Stimulated activated CD8-positive, alpha-beta memory T cell treated with anti-CD3 and anti-CD28 coated beads, Interleukin-4, amount 100 ng/mL, for 24 hours (primary cell): ENCODE measurements around the gene PVR.
"Not testable (repeated sequence)": the region's sequence is repeated elsewhere in the genome, so short reads cannot be mapped to it uniquely, and the experiment has no call there.

Experiments used
- DNase-seq: peaks from one replicate; pipeline ENCODE4 v3.0.0-alpha.2; 2020; ENCODE audit warnings: low read depth

PVR gene

GRCh38 chr19:44673510-44673909 lies 29.8 kb downstream of the PVR start:
- no peak for DNase-seq

- DNase-seq: no peak
Measured at GRCh38 chr19:44675521-44675920, 31.8 kb downstream of the PVR start.

GRCh38 chr19:44677019-44677811 lies 33.5 kb downstream of the PVR start:
- DNase-seq: no peak

- DNase-seq: no peak
Measured at GRCh38 chr19:44680536-44680935, 36.8 kb downstream of the PVR start.

- no peak for DNase-seq
Measured at GRCh38 chr19:44681992-44682790, 38.5 kb downstream of the PVR start.

GRCh38 chr19:44682807-44683206 lies 39.1 kb downstream of the PVR start:
- no peak for DNase-seq

- no peak for DNase-seq
Measured at GRCh38 chr19:44683434-44684210, 39.9 kb downstream of the PVR start.

GRCh38 chr19:44684396-44684795 lies 40.7 kb downstream of the PVR start:
- DNase-seq: not testable (repeated sequence)

- no peak for DNase-seq
Measured at GRCh38 chr19:44684892-44685863, 41.5 kb downstream of the PVR start.

- DNase-seq: no peak
Measured at GRCh38 chr19:44685877-44686276, 42.2 kb downstream of the PVR start.

GRCh38 chr19:44686896-44687295 lies 43.2 kb downstream of the PVR start:
- DNase-seq: no peak

GRCh38 chr19:44687888-44688287 lies 44.2 kb downstream of the PVR start:
- no peak for DNase-seq

- DNase-seq: peak; percentile 73
Measured at GRCh38 chr19:44689290-44690130, 45.8 kb downstream of the PVR start.

- DNase-seq: no peak
Measured at GRCh38 chr19:44690131-44690440, 46.4 kb downstream of the PVR start.

GRCh38 chr19:44692379-44692721 lies 48.6 kb downstream of the PVR start:
- DNase-seq: no peak

- DNase-seq: no peak
Measured at GRCh38 chr19:44694184-44694579, 50.5 kb downstream of the PVR start.

- DNase-seq: no peak
Measured at GRCh38 chr19:44696939-44697669, 53.4 kb downstream of the PVR start.

- DNase-seq: no peak
Measured at GRCh38 chr19:44697670-44698034, 53.9 kb downstream of the PVR start.

GRCh38 chr19:44698492-44699201 lies 54.9 kb downstream of the PVR start, which contains the start of gene CEACAM16:
TSS of gene CEACAM16 (plus strand) at chr19:44699151. CDS start at chr19:44701457, 2,306 bp downstream.
- DNase-seq: no peak
